ENCODE measurements around the gene SPACA1.

The SPACA1 gene

GRCh38 chr6:88050140-88050818, 2.6 kb downstream of the SPACA1 start:
- no peak overlapping the region for H3K4me3 ChIP-seq (ENCODE audit: severe bottlenecking)
- ATAC-seq (ENCODE audit: low read depth) (no peak), DNase-seq (ENCODE audit: low spot score) (no peak)
- no peaks in the 10 kb centered on the region for H3K4me1 ChIP-seq (ENCODE audit: insufficient read depth, poor library complexity, severe bottlenecking)
- no peak overlapping the region for H3K27ac ChIP-seq (ENCODE audit: poor library complexity, severe bottlenecking)
- no peaks in the 10 kb centered on the region for H3K36me3 ChIP-seq (ENCODE audit: low read depth)
- TF ChIP-seq CTCF (IDR thresholded peaks at IDR 0.05; ENCODE audit: poor library complexity, severe bottlenecking), result no peak
- H3K9me3 ChIP-seq (ENCODE audit: severe bottlenecking), result no peaks in the 10 kb centered on the region
- H3K27me3 ChIP-seq (ENCODE audit: insufficient read depth, poor library complexity, severe bottlenecking), result peaks cover 31% of the 10 kb centered on the region

GRCh38 chr6:88059191-88059590, 11.6 kb downstream of the SPACA1 start:
- DNase-seq (ENCODE audit: low spot score) (no peak), ATAC-seq (ENCODE audit: low read depth) (no peak)
- TF ChIP-seq CTCF (IDR thresholded peaks at IDR 0.05; ENCODE audit: poor library complexity, severe bottlenecking), result no peak
- Histone ChIP-seq H3K4me3 (ENCODE audit: severe bottlenecking) (no peak overlapping the region), H3K36me3 (ENCODE audit: low read depth) (no peaks in the 10 kb centered on the region), H3K27me3 (ENCODE audit: insufficient read depth, poor library complexity, severe bottlenecking) (peaks cover 24% of the 10 kb centered on the region), H3K9me3 (ENCODE audit: severe bottlenecking) (no peaks in the 10 kb centered on the region), H3K4me1 (ENCODE audit: insufficient read depth, poor library complexity, severe bottlenecking) (no peaks in the 10 kb centered on the region), H3K27ac (ENCODE audit: poor library complexity, severe bottlenecking) (no peak overlapping the region)

GRCh38 chr6:88062376-88062775, 14.7 kb downstream of the SPACA1 start:
- Histone ChIP-seq H3K4me3 (ENCODE audit: severe bottlenecking) (no peak overlapping the region), H3K36me3 (ENCODE audit: low read depth) (no peaks in the 10 kb centered on the region), H3K27ac (ENCODE audit: poor library complexity, severe bottlenecking) (no peak overlapping the region), H3K4me1 (ENCODE audit: insufficient read depth, poor library complexity, severe bottlenecking) (no peaks in the 10 kb centered on the region), H3K27me3 (ENCODE audit: insufficient read depth, poor library complexity, severe bottlenecking) (peaks cover 19% of the 10 kb centered on the region), H3K9me3 (ENCODE audit: severe bottlenecking) (no peaks in the 10 kb centered on the region)
- TF ChIP-seq CTCF (IDR thresholded peaks at IDR 0.05; ENCODE audit: poor library complexity, severe bottlenecking), result no peak
- no peak for DNase-seq (ENCODE audit: low spot score)
- ATAC-seq (ENCODE audit: low read depth), result no peak

GRCh38 chr6:88072462-88072861, 24.8 kb downstream of the SPACA1 start:
- no peak overlapping the region for H3K27ac ChIP-seq (ENCODE audit: poor library complexity, severe bottlenecking)
- H3K4me3 ChIP-seq (ENCODE audit: severe bottlenecking), result no peak overlapping the region
- DNase-seq (ENCODE audit: low spot score) (no peak), ATAC-seq (ENCODE audit: low read depth) (no peak)
- no peaks in the 10 kb centered on the region for H3K9me3 ChIP-seq (ENCODE audit: severe bottlenecking)
- no peak for TF ChIP-seq CTCF (IDR thresholded peaks at IDR 0.05; ENCODE audit: poor library complexity, severe bottlenecking)
- H3K27me3 ChIP-seq (ENCODE audit: insufficient read depth, poor library complexity, severe bottlenecking), result no peaks in the 10 kb centered on the region
- no peaks in the 10 kb centered on the region for H3K36me3 ChIP-seq (ENCODE audit: low read depth)
- H3K4me1 ChIP-seq (ENCODE audit: insufficient read depth, poor library complexity, severe bottlenecking), result no peaks in the 10 kb centered on the region

- ATAC-seq (ENCODE audit: low read depth) (no peak), DNase-seq (ENCODE audit: low spot score) (no peak)
- Histone ChIP-seq H3K4me1 (ENCODE audit: insufficient read depth, poor library complexity, severe bottlenecking) (no peaks in the 10 kb centered on the region), H3K36me3 (ENCODE audit: low read depth) (no peaks in the 10 kb centered on the region), H3K4me3 (ENCODE audit: severe bottlenecking) (no peak overlapping the region), H3K9me3 (ENCODE audit: severe bottlenecking) (no peaks in the 10 kb centered on the region), H3K27me3 (ENCODE audit: insufficient read depth, poor library complexity, severe bottlenecking) (no peaks in the 10 kb centered on the region), H3K27ac (ENCODE audit: poor library complexity, severe bottlenecking) (no peak overlapping the region)
- no peak for TF ChIP-seq CTCF (IDR thresholded peaks at IDR 0.05; ENCODE audit: poor library complexity, severe bottlenecking)
Measured at GRCh38 chr6:88074791-88075190, 27.1 kb downstream of the SPACA1 start.

Data from RWPE2 (cell line).